Activated CD8-positive, alpha-beta memory T cell treated with anti-CD3 and anti-CD28 coated beads for 24 hours (primary cell): Measurements from ENCODE around the gene DOCK8.
"Not testable (repeated sequence)": the region's sequence is repeated elsewhere in the genome, so short reads cannot be mapped to it uniquely, and the experiment has no call there.

Source experiments
- DNase-seq: peaks from one replicate; pipeline ENCODE4 v3.0.0-alpha.2; 2020

The DOCK8 gene

GRCh38 chr9:227860-228259 lies 13.2 kb downstream of the DOCK8 start:
- no peak for DNase-seq

- no peak for DNase-seq
Observed at GRCh38 chr9:228929-229695, 14.4 kb downstream of the DOCK8 start.

GRCh38 chr9:231625-232024 lies 17.0 kb downstream of the DOCK8 start:
- DNase-seq, result not testable (repeated sequence)

GRCh38 chr9:233708-234107 lies 19.0 kb downstream of the DOCK8 start:
- DNase-seq, result not testable (repeated sequence)

- DNase-seq, result no peak
Observed at GRCh38 chr9:237141-237857, 22.6 kb downstream of the DOCK8 start.

GRCh38 chr9:237858-238345 lies 23.2 kb downstream of the DOCK8 start:
- DNase-seq, result no peak

- DNase-seq, result no peak
Observed at GRCh38 chr9:242461-243080, 27.9 kb downstream of the DOCK8 start.

- no peak for DNase-seq
Observed at GRCh38 chr9:248278-248961, 33.8 kb downstream of the DOCK8 start.

GRCh38 chr9:249025-249424 lies 34.4 kb downstream of the DOCK8 start:
- no peak for DNase-seq

- DNase-seq, result no peak
Observed at GRCh38 chr9:250039-250438, 35.4 kb downstream of the DOCK8 start.

- DNase-seq, result no peak
Observed at GRCh38 chr9:250625-251024, 36.0 kb downstream of the DOCK8 start.

- DNase-seq, result no peak
Observed at GRCh38 chr9:251398-251797, 36.7 kb downstream of the DOCK8 start.

GRCh38 chr9:253539-253938 lies 38.9 kb downstream of the DOCK8 start:
- DNase-seq, result no peak

- DNase-seq, result no peak
Observed at GRCh38 chr9:254516-254915, 39.9 kb downstream of the DOCK8 start.

- DNase-seq, result no peak
Observed at GRCh38 chr9:257957-258356, 43.3 kb downstream of the DOCK8 start.

- no peak for DNase-seq
Observed at GRCh38 chr9:259405-260404, 45.0 kb downstream of the DOCK8 start.

- DNase-seq, result no peak
Observed at GRCh38 chr9:264231-264630, 49.6 kb downstream of the DOCK8 start.

- DNase-seq, result no peak
Observed at GRCh38 chr9:265209-265870, 50.7 kb downstream of the DOCK8 start.

GRCh38 chr9:266228-266627 lies 51.6 kb downstream of the DOCK8 start:
- DNase-seq, result no peak

- no peak for DNase-seq
Observed at GRCh38 chr9:268616-269015, 54.0 kb downstream of the DOCK8 start.

GRCh38 chr9:269081-269711 lies 54.5 kb downstream of the DOCK8 start:
- no peak for DNase-seq
